ENCODE results near the gene SNX22. TPM values are rescaled to one million over a fixed set of nuclear protein-coding genes. Genes with fewer than 3 reads are reported as not detected.
A peak's percentile ranks its signal among the peaks of the same experiment; 100 is the strongest.
"Not testable (repeated sequence)": the region's sequence is repeated elsewhere in the genome, so short reads cannot be mapped to it uniquely, and the experiment has no call there.

The SNX22 gene
- total and polyA plus RNA-seq, 2 of the 8 experiments (the other 6 are each of a cell fraction or from before 2014, with no cell fraction given), result 4.9 TPM

DNA sequence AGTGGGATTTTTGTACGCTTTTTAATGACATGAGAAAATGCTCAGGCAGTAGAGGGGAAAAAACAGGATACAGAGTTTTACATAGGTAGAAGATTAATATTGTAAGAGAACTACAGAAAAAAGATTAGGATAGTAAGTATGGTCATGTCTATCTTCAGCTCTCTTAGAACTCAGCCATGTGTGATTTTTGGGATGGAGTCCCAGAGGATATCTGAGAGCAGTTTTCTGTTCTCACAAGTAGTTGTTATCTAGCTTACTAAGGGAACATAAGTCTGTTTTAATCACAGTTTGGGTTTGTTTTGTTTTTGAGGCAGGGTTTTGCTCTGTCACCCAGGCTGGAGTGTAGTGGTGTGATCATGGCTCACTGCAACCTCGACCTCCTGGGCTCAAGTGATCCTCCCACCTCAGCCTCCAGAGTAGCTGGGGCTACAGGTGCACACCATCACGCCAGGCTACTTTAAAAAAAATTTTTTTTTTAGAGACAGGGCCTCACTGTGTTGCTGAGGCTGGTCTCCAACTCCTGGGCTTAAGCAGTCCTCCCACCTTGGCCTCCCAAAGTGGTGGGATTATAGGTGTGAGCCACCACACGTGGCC lies 41.3 kb upstream of the SNX22 start:
- not testable (repeated sequence) for H3K4me3 ChIP-seq (ENCODE audit: extremely low read depth in 1 of 4, insufficient read depth in 2 of 4, low read depth in 3 of 4, low read length in 4 of 4); H2BK15ac ChIP-seq (ENCODE audit: low read length); H3K4me2 ChIP-seq (ENCODE audit: insufficient read depth in 1 of 2, low read depth in 2 of 2, low read length in 2 of 2); H2BK5ac ChIP-seq (ENCODE audit: low read depth, low read length); H2BK120ac ChIP-seq (replicated peaks; ENCODE audit: low read depth, low read length); H4K20me1 ChIP-seq (replicated peaks in 1 of 2; ENCODE audit: control insufficient read depth in 1 of 2, insufficient read depth in 2 of 2, low read length in 2 of 2); H2AFZ ChIP-seq (ENCODE audit: low read length); H3K27ac ChIP-seq (ENCODE audit: low read depth, low read length); H3K56ac ChIP-seq (replicated peaks; ENCODE audit: insufficient read length, low read depth, low read length); H3K79me1 ChIP-seq (ENCODE audit: low read depth, low read length); H3K36me3 ChIP-seq (ENCODE audit: control insufficient read depth in 2 of 4, insufficient read depth in 4 of 4, low read length in 3 of 4); H3K9me3 ChIP-seq (ENCODE audit: insufficient read depth in 2 of 2, low read depth in 1 of 2, low read length in 1 of 2); H3K27me3 ChIP-seq (replicated peaks in 1 of 4; ENCODE audit: control insufficient read depth in 3 of 4, extremely low read depth in 1 of 4, insufficient read depth in 3 of 4, low read length in 3 of 4); H2BK20ac ChIP-seq (ENCODE audit: low read length); H3K4ac ChIP-seq (replicated peaks; ENCODE audit: insufficient read length, low read depth, low read length); H4K91ac ChIP-seq (replicated peaks; ENCODE audit: insufficient read length, low read length); H3K4me1 ChIP-seq (replicated peaks in 1 of 4; ENCODE audit: control insufficient read depth in 3 of 4, insufficient read depth in 4 of 4, low read length in 3 of 4); H4K8ac ChIP-seq (ENCODE audit: extremely low read depth, insufficient read depth, low read length); H3K23ac ChIP-seq (ENCODE audit: insufficient read length); DNase-seq (ENCODE audit: low read depth in 1 of 2, low spot score in 2 of 2); H4K5ac ChIP-seq (ENCODE audit: insufficient read length, low read depth, low read length); H2BK12ac ChIP-seq (ENCODE audit: low read depth, low read length); H3K14ac ChIP-seq (ENCODE audit: insufficient read length); FAIRE-seq; H3K18ac ChIP-seq (ENCODE audit: extremely low read depth, low read length); H3K23me2 ChIP-seq (ENCODE audit: low read depth, low read length); H2AK5ac ChIP-seq (ENCODE audit: low read depth, low read length)
- CTCF ChIA-PET (ENCODE audit: partially characterized antibody), result interaction anchor here (0.9 to 2.7 kb wide), 4 partner anchors 13 to 43 kb away, joined by 3 to 7 read pairs (median 6); no protein-coding TSS in a partner anchor
- 90% methylated on average over 4 of the region's 4 CpGs; no CpG with 5 or more reads in 1 of the 2 experiments for WGBS, 2 experiments (ENCODE audit: extremely low coverage in 1 of 2, insufficient coverage in 1 of 2, insufficient read length in 1 of 2, insufficient replicate concordance in 2 of 2, low coverage in 1 of 2, low lambda C conversion rate in 2 of 2, missing lambda C conversion rate in 1 of 2)
- POLR2A ChIA-PET (ENCODE audit: partially characterized antibody), result interaction anchor here (1.2 to 1.6 kb wide), 3 partner anchors 8 to 14 kb away, joined by 3 to 5 read pairs (median 4); partner anchors contain the start of gene SNX1
- H3K79me2 ChIP-seq (ENCODE audit: control insufficient read depth in 1 of 2, insufficient read depth in 2 of 2, low read length in 2 of 2), result peaks cover 0 to 19% of the 10 kb centered on the region in 2 experiments; a peak in 2 of 4 replicates
- peak overlapping the region in 1 of 4 experiments; percentile 61; a peak in 1 of 7 replicates for H3K9ac ChIP-seq (replicated peaks in 1 of 4; ENCODE audit: extremely low read depth in 1 of 4, low read depth in 3 of 4, low read length in 3 of 4)
